Colonic mucosa (tissue), 4 donors: ENCODE measurements around the gene VEZT. TPM values are rescaled to one million over a fixed set of nuclear protein-coding genes. Genes with fewer than 3 reads are reported as not detected.
"Not testable (repeated sequence)": the region's sequence is repeated elsewhere in the genome, so short reads cannot be mapped to it uniquely, and the experiment has no call there.

Experiments used
- DNase-seq: peaks from one replicate; pipeline ENCODE4 v3.0.0-alpha.2; 2020
- H3K27ac ChIP-seq: fragments of 200-600 bp; one replicate; pipeline ENCODE4 v1.8.0; 2021
- H3K27me3 ChIP-seq: fragments of 200-600 bp; one replicate; pipeline ENCODE4 v1.8.0; 2021
- H3K36me3 ChIP-seq: fragments of 200-600 bp; one replicate; pipeline ENCODE4 v1.8.0; 2021
- H3K4me1 ChIP-seq: fragments of 200-600 bp; one replicate; pipeline ENCODE4 v1.8.0; 2021; ENCODE audit warnings: mild to moderate bottlenecking
- H3K4me3 ChIP-seq: fragments of 200-600 bp; one replicate; pipeline ENCODE4 v1.8.0; 2021
- H3K9ac ChIP-seq, 2 donors: one replicate each; pipeline ENCODE4 v1.7.0; 2013; ENCODE audit warnings: control low read depth in 2 of 2, low read depth in 2 of 2, low read length in 2 of 2
- H3K9me3 ChIP-seq: fragments of 200-600 bp; one replicate; pipeline ENCODE4 v1.8.0; 2021
- CTCF ChIP-seq: fragments of 200-600 bp; IDR thresholded peaks from one replicate; pipeline ENCODE4 v1.8.0; 2022; ENCODE audit warnings: antibody characterized with exemption, mild to moderate bottlenecking
- intact Hi-C: fragments of 100-400 bp; cut with DNase I; formaldehyde crosslinking; loops from one replicate; pipeline ENCODE4 v1.14.1; 2022
- total RNA-seq, 2 donors: library from RNA; stranded (reverse); fragmentation: NEBNext Ultra II Directional in 1 of 2; extraction: Animal tissue kit (Norgen Biotek cat#: 25700) in 1 of 2; gene quantifications; one replicate each; pipeline ENCODE4 v1.2.1, GENCODE V29; 2021
- donor health status: healthy.
- donor health status: DM: no; HTN: no; CAD: no.
- donor health status: DM: no; HTN: no; CAD: no.

The VEZT gene
- total RNA-seq, 2 donors from 2014 or later: 36.4 to 62.2 TPM

- TF ChIP-seq CTCF: no peak
- Histone ChIP-seq H3K9me3 (no peaks in the 10 kb centered on the region), H3K27ac (no peak overlapping the region), H3K4me1 (no peaks in the 10 kb centered on the region), H3K27me3 (no peaks in the 10 kb centered on the region), H3K4me3 (no peak overlapping the region), H3K9ac (no peak overlapping the region), H3K36me3 (no peaks in the 10 kb centered on the region)
- intact Hi-C loops: no loop called here
- no peak for DNase-seq
These were observed 12.7 kb downstream of the VEZT start for GRCh38 chr12:95230313-95230712.

GRCh38 chr12:95231190-95231589 lies 13.6 kb downstream of the VEZT start:
- DNase-seq: no peak
- H3K36me3 ChIP-seq: no peaks in the 10 kb centered on the region
- H3K27me3 ChIP-seq: no peaks in the 10 kb centered on the region
- TF ChIP-seq CTCF: no peak
- intact Hi-C loops: no loop called here
- H3K4me3 ChIP-seq: no peak overlapping the region
- H3K4me1 ChIP-seq: no peaks in the 10 kb centered on the region
- no peaks in the 10 kb centered on the region for H3K9me3 ChIP-seq
- H3K9ac ChIP-seq: no peak overlapping the region
- H3K27ac ChIP-seq: no peak overlapping the region

- H3K27ac ChIP-seq, H3K9me3 ChIP-seq, H3K4me3 ChIP-seq, H3K27me3 ChIP-seq, intact Hi-C loops, H3K4me1 ChIP-seq, H3K36me3 ChIP-seq, H3K9ac ChIP-seq, DNase-seq: not testable (repeated sequence)
These were observed 16.6 kb downstream of the VEZT start for GRCh38 chr12:95234187-95234586.

GRCh38 chr12:95235621-95236020 lies 18.0 kb downstream of the VEZT start:
- H3K27me3 ChIP-seq, DNase-seq, H3K27ac ChIP-seq, H3K9me3 ChIP-seq, H3K9ac ChIP-seq, H3K4me1 ChIP-seq, H3K36me3 ChIP-seq, H3K4me3 ChIP-seq, intact Hi-C loops: not testable (repeated sequence)

- Histone ChIP-seq H3K4me1 (no peaks in the 10 kb centered on the region), H3K36me3 (no peaks in the 10 kb centered on the region), H3K27me3 (no peaks in the 10 kb centered on the region), H3K4me3 (no peak overlapping the region), H3K9me3 (no peaks in the 10 kb centered on the region), H3K27ac (no peak overlapping the region), H3K9ac (no peak overlapping the region)
- no peak for TF ChIP-seq CTCF
- intact Hi-C loops: no loop called here
- DNase-seq: no peak
These were observed 19.7 kb downstream of the VEZT start for GRCh38 chr12:95237315-95237714.

- intact Hi-C loops: no loop called here
- no peaks in the 10 kb centered on the region for H3K27me3 ChIP-seq
- H3K9ac ChIP-seq: no peak overlapping the region
- H3K4me3 ChIP-seq: no peak overlapping the region
- no peaks in the 10 kb centered on the region for H3K4me1 ChIP-seq
- TF ChIP-seq CTCF: no peak
- H3K9me3 ChIP-seq: no peaks in the 10 kb centered on the region
- no peaks in the 10 kb centered on the region for H3K36me3 ChIP-seq
- H3K27ac ChIP-seq: no peak overlapping the region
- DNase-seq: no peak
These were observed 20.5 kb downstream of the VEZT start for GRCh38 chr12:95238150-95238549.

- DNase-seq: no peak
- Histone ChIP-seq H3K27me3 (no peaks in the 10 kb centered on the region), H3K4me1 (no peaks in the 10 kb centered on the region), H3K36me3 (no peaks in the 10 kb centered on the region), H3K4me3 (no peak overlapping the region), H3K9ac (no peak overlapping the region), H3K27ac (no peak overlapping the region), H3K9me3 (no peaks in the 10 kb centered on the region)
- no peak for TF ChIP-seq CTCF
- intact Hi-C loops: no loop called here
These were observed 21.6 kb downstream of the VEZT start for GRCh38 chr12:95239216-95239615.

GRCh38 chr12:95239835-95240234 lies 22.2 kb downstream of the VEZT start:
- H3K36me3 ChIP-seq, DNase-seq, H3K4me1 ChIP-seq, H3K27ac ChIP-seq, H3K27me3 ChIP-seq, H3K4me3 ChIP-seq, H3K9ac ChIP-seq, H3K9me3 ChIP-seq, intact Hi-C loops: not testable (repeated sequence)
